Sigmoid colon (tissue), 7 donors: ENCODE data around the gene PARD3. TPM values are rescaled to one million over a fixed set of nuclear protein-coding genes. Genes with fewer than 3 reads are reported as not detected.

Experiments
- DNase-seq: peaks from one replicate; pipeline ENCODE4 v3.0.0-alpha.2; 2019
- H3K27ac ChIP-seq, 4 donors: fragments of 200-600 bp; sonication (generic); one replicate each; pipeline ENCODE4 v1.5.1; 2016 to 2019; ENCODE audit warnings: mild to moderate bottlenecking in 1 of 4
- H3K27me3 ChIP-seq, 3 donors: fragments of 200-600 bp; sonication (generic); one replicate each; pipeline ENCODE4 v1.5.1; 2019; ENCODE audit warnings: mild to moderate bottlenecking in 1 of 3
- H3K36me3 ChIP-seq, 4 donors: fragments of 200-600 bp; sonication (generic); one replicate each; pipeline ENCODE4 v1.5.1; 2016 to 2019
- H3K4me1 ChIP-seq, 4 donors: fragments of 200-600 bp; sonication (generic); one replicate each; pipeline ENCODE4 v1.5.1; 2017 to 2019
- H3K4me3 ChIP-seq, 4 donors: fragments of 200-600 bp; sonication (generic); one replicate each; pipeline ENCODE4 v1.5.1; 2017 to 2019; ENCODE audit warnings: mild to moderate bottlenecking in 2 of 4, moderate library complexity in 1 of 4
- H3K9me3 ChIP-seq, 4 donors: fragments of 200-600 bp in 3 of 4; sonication (generic) in 3 of 4; one replicate each; pipeline versions ENCODE4 v1.5.1 to v1.6.1; 2013 to 2019
- CTCF ChIP-seq, 4 experiments: fragments of 450-650 bp in 3 of 4; fragments of 200-600 bp in 1 of 4; IDR thresholded peaks; one replicate each; pipeline ENCODE4 v1.5.1; 2016 to 2019; ENCODE audit warnings: antibody characterized with exemption in 4 of 4, mild to moderate bottlenecking in 3 of 4, moderate library complexity in 2 of 4
- EP300 ChIP-seq, 4 donors: sonication (generic); formaldehyde crosslinking; IDR thresholded peaks; one replicate each; pipeline ENCODE4 v1.6.1; 2017; ENCODE audit warnings: antibody characterized with exemption in 4 of 4
- POLR2A ChIP-seq, 2 donors: fragments of 450-650 bp; IDR thresholded peaks; one replicate each; pipeline ENCODE4 v1.6.1; 2016; ENCODE audit warnings: antibody characterized with exemption in 2 of 2, mild to moderate bottlenecking in 2 of 2, moderate library complexity in 2 of 2
- POLR2AphosphoS5 ChIP-seq, 4 donors: sonication (generic); formaldehyde crosslinking; IDR thresholded peaks; one replicate each; pipeline ENCODE4 v1.6.1; 2017; ENCODE audit warnings: antibody characterized with exemption in 4 of 4
- WGBS, 2 donors: extraction: QIAGEN DNeasy Blood & Tissue Kit; methylation state at CpG; one replicate each; pipeline ENCODE4 v1.1.7; 2013; 5-methylcytosine and 5-hydroxymethylcytosine counted together
- intact Hi-C: fragments of 100-400 bp; cut with DNase I; formaldehyde crosslinking; loops from one replicate; pipeline ENCODE4 v1.15.1; 2023
- polyA plus RNA-seq, 3 donors: library from polyadenylated mRNA; stranded (reverse); fragments of 200-250 nt; gene quantifications; one replicate each; pipeline ENCODE4 v1.2.3, GENCODE V29; 2013
- total RNA-seq, 4 donors: library from RNA; depleted of rRNA; stranded (reverse); fragments of >200 nt; gene quantifications; one replicate each; pipeline ENCODE4 v1.1.0, GENCODE V29; 2016
- donor health status: healthy with polysubstance abuse.
- donor health status: Bipolar disorder and iron deficiency.
- donor health status: healthy.

The PARD3 gene
- total and polyA plus RNA-seq, 7 donors, result 17.5 to 96.4 (median 75.9) TPM

- intact Hi-C loops, result no loop called here
- Histone ChIP-seq H3K9me3 (no peaks in the 10 kb centered on the region), H3K27ac (no peak overlapping the region), H3K4me1 (peaks cover 0 to 63% (median 40%) of the 10 kb centered on the region in 4 donors), H3K36me3 (no peaks in the 10 kb centered on the region), H3K27me3 (no peaks in the 10 kb centered on the region), H3K4me3 (no peak overlapping the region)
- no peak for TF ChIP-seq POLR2A (IDR thresholded peaks at IDR 0.05)
- TF ChIP-seq EP300 (IDR thresholded peaks at IDR 0.05), result no peak
- TF ChIP-seq POLR2AphosphoS5 (IDR thresholded peaks at IDR 0.05), result no peak
- WGBS, 2 donors, result 77 to 83% methylated on average over 7 of the region's 7 CpGs
- no peak for DNase-seq
Measured at GRCh38 chr10:34792881-34793280, 22.2 kb downstream of the PARD3 start.

- Histone ChIP-seq H3K36me3 (no peaks in the 10 kb centered on the region), H3K4me3 (no peak overlapping the region), H3K27me3 (no peaks in the 10 kb centered on the region), H3K4me1 (peaks cover 0 to 54% (median 45%) of the 10 kb centered on the region in 4 donors), H3K27ac (no peak overlapping the region), H3K9me3 (no peaks in the 10 kb centered on the region)
- TF ChIP-seq POLR2A (IDR thresholded peaks at IDR 0.05) (no peak), POLR2AphosphoS5 (IDR thresholded peaks at IDR 0.05) (no peak), EP300 (IDR thresholded peaks at IDR 0.05) (no peak), CTCF (IDR thresholded peaks at IDR 0.05) (no peak)
- WGBS, 2 donors, result 87 to 93% methylated on average over 23 of the region's 23 CpGs
- intact Hi-C loops, result no loop called here
- no peak for DNase-seq
Measured at GRCh38 chr10:34791947-34792346, 23.1 kb downstream of the PARD3 start.

- peaks cover 0 to 57% (median 52%) of the 10 kb centered on the region in 4 donors for H3K4me1 ChIP-seq
- TF ChIP-seq EP300 (IDR thresholded peaks at IDR 0.05) (no peak), CTCF (IDR thresholded peaks at IDR 0.05) (no peak), POLR2A (IDR thresholded peaks at IDR 0.05) (no peak), POLR2AphosphoS5 (IDR thresholded peaks at IDR 0.05) (no peak)
- H3K9me3 ChIP-seq, result no peaks in the 10 kb centered on the region
- H3K4me3 ChIP-seq, result no peak overlapping the region
- no peak for DNase-seq
- 94 to 95% methylated on average over 15 of the region's 15 CpGs for WGBS, 2 donors
- H3K27ac ChIP-seq, result peak overlapping the region in 2 of 4 donors; percentile 20 to 31
- no peaks in the 10 kb centered on the region for H3K27me3 ChIP-seq
- H3K36me3 ChIP-seq, result no peaks in the 10 kb centered on the region
- intact Hi-C loops, result no loop called here
Measured at GRCh38 chr10:34791228-34791627, 23.9 kb downstream of the PARD3 start.

- DNase-seq, result no peak
- Histone ChIP-seq H3K27me3 (no peaks in the 10 kb centered on the region), H3K27ac (peak overlapping the region in 2 of 4 donors; percentile 15 to 23), H3K9me3 (no peaks in the 10 kb centered on the region), H3K4me3 (no peak overlapping the region), H3K4me1 (peaks cover 0 to 69% (median 58%) of the 10 kb centered on the region in 4 donors), H3K36me3 (no peaks in the 10 kb centered on the region)
- intact Hi-C loops, result no loop called here
- 13 to 41% methylated on average over 4 of the region's 4 CpGs for WGBS, 2 donors
- TF ChIP-seq CTCF (IDR thresholded peaks at IDR 0.05) (no peak), EP300 (IDR thresholded peaks at IDR 0.05) (no peak), POLR2A (IDR thresholded peaks at IDR 0.05) (no peak), POLR2AphosphoS5 (IDR thresholded peaks at IDR 0.05) (no peak)
Measured at GRCh38 chr10:34789966-34790506, 25.1 kb downstream of the PARD3 start.

GRCh38 chr10:34786464-34786863, 28.6 kb downstream of the PARD3 start:
- Histone ChIP-seq H3K27ac (no peak overlapping the region), H3K4me1 (peaks cover 0 to 65% (median 56%) of the 10 kb centered on the region in 4 donors), H3K36me3 (no peaks in the 10 kb centered on the region), H3K27me3 (no peaks in the 10 kb centered on the region), H3K9me3 (no peaks in the 10 kb centered on the region), H3K4me3 (no peak overlapping the region)
- intact Hi-C loops, result no loop called here
- TF ChIP-seq POLR2A (IDR thresholded peaks at IDR 0.05) (no peak), POLR2AphosphoS5 (IDR thresholded peaks at IDR 0.05) (no peak), EP300 (IDR thresholded peaks at IDR 0.05) (no peak), CTCF (IDR thresholded peaks at IDR 0.05) (no peak)
- WGBS, 2 donors, result 81 to 89% methylated on average over 1 of the region's 1 CpG
- DNase-seq, result no peak
